ENCODE results near the gene CLPTM1.

GRCh38 chr19:44961821-44962220 lies 6.6 kb downstream of the CLPTM1 start:
- TF ChIP-seq RBM22 (IDR thresholded peaks at IDR 0.05; ENCODE audit: low read depth, low read length, poor library complexity, severe bottlenecking) = no peak
- no peak for TF ChIP-seq RBFOX2 (IDR thresholded peaks at IDR 0.05; ENCODE audit: low read depth, low read length)
- no peak for TF ChIP-seq PTBP1 (IDR thresholded peaks at IDR 0.05; ENCODE audit: low read depth, low read length)
- no peak for TF ChIP-seq MBD2 (IDR thresholded peaks at IDR 0.05; ENCODE audit: borderline replicate concordance, low read depth)
- TF ChIP-seq HDAC2 (IDR thresholded peaks at IDR 0.05) = no peak
- TF ChIP-seq MXI1 (IDR thresholded peaks at IDR 0.05; ENCODE audit: low read depth, low read length) = no peak
- TF ChIP-seq SFPQ (IDR thresholded peaks at IDR 0.05; ENCODE audit: low read depth, low read length) = no peak
- no peak for TF ChIP-seq POLR2A (conservative IDR thresholded peaks at IDR 0.05)

All from K562 (cell line).